Panc1 (cell line): ENCODE measurements around the gene RAB30. TPM values are rescaled to one million over a fixed set of nuclear protein-coding genes. Genes with fewer than 3 reads are reported as not detected.

Source experiments
- ATAC-seq: fragments of 200-7000 bp; cut with Tn5 transposase; 2 replicates; pipeline ENCODE4 v1.9.1; 2020; ENCODE audit warnings: mild to moderate bottlenecking, moderate library complexity
- BruUV-seq: library from RNA; stranded (reverse); fragments of 400-500 nt; replicated peaks from 2 replicates; lab custom pipeline; 2021; lab: Mats Ljungman, UMichigan
- CTCF ChIA-PET: fragments of 300-600 bp; sonication (Branson Sonifier 250); formaldehyde crosslinking; loops from one replicate; lab custom pipeline; 2022; ENCODE audit warnings: antibody characterized with exemption; lab: Charles Lee
- POLR2A ChIA-PET: fragments of 300-600 bp; sonication (Branson Sonifier 250); formaldehyde crosslinking; loops from one replicate; lab custom pipeline; 2022; ENCODE audit warnings: antibody characterized with exemption; lab: Charles Lee
- DNase-seq: peaks from one replicate; pipeline ENCODE4 v3.0.0-alpha.2; 2010; ENCODE audit warnings: low read depth, low spot score
- H3K27ac ChIP-seq: 2 replicates; pipeline ENCODE4 v1.5.1; 2011; ENCODE audit warnings: mild to moderate bottlenecking, low read length, inconsistent platforms
- H3K27me3 ChIP-seq: fragments of 200-500 bp; sonication (Bioruptor generic); 2 replicates; pipeline ENCODE4 v1.6.0; 2014; ENCODE audit warnings: low read length, inconsistent platforms; ENCODE audit not compliant: control insufficient read depth, insufficient read depth
- H3K36me3 ChIP-seq: fragments of 200-500 bp; sonication (Bioruptor generic); 2 replicates; pipeline ENCODE4 v1.5.1; 2014; ENCODE audit warnings: inconsistent platforms, mild to moderate bottlenecking, low read length, moderate library complexity; ENCODE audit not compliant: control insufficient read depth, insufficient read depth
- H3K4me1 ChIP-seq: 2 replicates; pipeline ENCODE4 v1.5.1; 2011; ENCODE audit warnings: inconsistent platforms, mild to moderate bottlenecking, low read length, moderate library complexity; ENCODE audit not compliant: control insufficient read depth, insufficient read depth
- H3K4me3 ChIP-seq, 2 experiments: 2 replicates each; pipeline ENCODE4 v1.5.1; 2011 to 2012; ENCODE audit warnings: low read depth in 2 of 2, low read length in 2 of 2, mild to moderate bottlenecking in 2 of 2, inconsistent platforms in 1 of 2, moderate library complexity in 1 of 2
- H3K9me3 ChIP-seq: fragments of 200-500 bp; sonication (Bioruptor generic); 2 replicates; pipeline ENCODE4 v1.5.1; 2014; ENCODE audit warnings: low read depth, mild to moderate bottlenecking, inconsistent platforms, low read length, moderate library complexity; ENCODE audit not compliant: control insufficient read depth, insufficient read depth
- in situ Hi-C: cut with HindIII; loops from 2 replicates; pipeline ENCODE4 v1.10.0; 2016; ENCODE audit warnings: low sequenced_read_pairs, low pct_unique_long_range_greater_than_20kb
- intact Hi-C: fragments of 100-400 bp; cut with micrococcal nuclease; formaldehyde crosslinking; loops from one replicate; pipeline ENCODE4 v1.10.0; 2022; ENCODE audit not compliant: unreplicated experiment
- total RNA-seq: library from RNA; stranded (reverse); gene quantifications from one replicate; pipeline ENCODE4 v1.2.1, GENCODE V29; 2021; ENCODE audit not compliant: unreplicated experiment
- TF ChIP-seq, protein P1 (sequence below): fragments of 450-650 bp; IDR thresholded peaks from 2 replicates; pipeline ENCODE4 v1.5.1; 2017; ENCODE audit warnings: mild to moderate bottlenecking
- TF ChIP-seq, protein P2 (sequence below), 2 experiments: IDR thresholded peaks; 2 replicates each; pipeline ENCODE4 v1.6.1; 2011 to 2012; ENCODE audit warnings: low read depth in 2 of 2, control low read depth in 1 of 2, low read length in 1 of 2, mild to moderate bottlenecking in 1 of 2, moderate library complexity in 1 of 2; ENCODE audit not compliant: insufficient read depth in 1 of 2

RAB30 gene
- total RNA-seq, 1 experiment from 2014 or later = 19.0 TPM

DNA sequence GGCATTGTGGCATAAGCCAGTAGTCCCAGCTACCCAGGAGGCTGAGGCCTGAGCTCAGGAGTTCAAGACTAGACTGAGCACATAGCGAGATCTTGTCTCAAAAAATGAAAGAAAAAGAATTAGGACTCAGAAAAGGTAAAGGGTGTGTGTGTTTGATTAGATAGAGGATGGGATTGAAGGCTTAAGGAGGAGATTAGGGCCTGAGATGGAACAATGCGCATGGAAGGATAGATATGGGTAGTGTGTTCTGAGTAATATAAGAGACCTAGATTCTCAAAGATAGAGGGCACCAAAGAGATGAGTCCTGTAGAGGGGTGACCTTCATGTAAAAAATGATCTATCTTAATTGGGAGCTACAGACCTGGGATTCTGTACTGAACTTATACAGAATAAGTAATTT, 17.3 kb upstream of the RAB30 start:
- H3K27ac ChIP-seq = no peak overlapping the region
- no peak for DNase-seq
- no peak overlapping the region for H3K4me3 ChIP-seq
- TF ChIP-seq, protein P1, sequence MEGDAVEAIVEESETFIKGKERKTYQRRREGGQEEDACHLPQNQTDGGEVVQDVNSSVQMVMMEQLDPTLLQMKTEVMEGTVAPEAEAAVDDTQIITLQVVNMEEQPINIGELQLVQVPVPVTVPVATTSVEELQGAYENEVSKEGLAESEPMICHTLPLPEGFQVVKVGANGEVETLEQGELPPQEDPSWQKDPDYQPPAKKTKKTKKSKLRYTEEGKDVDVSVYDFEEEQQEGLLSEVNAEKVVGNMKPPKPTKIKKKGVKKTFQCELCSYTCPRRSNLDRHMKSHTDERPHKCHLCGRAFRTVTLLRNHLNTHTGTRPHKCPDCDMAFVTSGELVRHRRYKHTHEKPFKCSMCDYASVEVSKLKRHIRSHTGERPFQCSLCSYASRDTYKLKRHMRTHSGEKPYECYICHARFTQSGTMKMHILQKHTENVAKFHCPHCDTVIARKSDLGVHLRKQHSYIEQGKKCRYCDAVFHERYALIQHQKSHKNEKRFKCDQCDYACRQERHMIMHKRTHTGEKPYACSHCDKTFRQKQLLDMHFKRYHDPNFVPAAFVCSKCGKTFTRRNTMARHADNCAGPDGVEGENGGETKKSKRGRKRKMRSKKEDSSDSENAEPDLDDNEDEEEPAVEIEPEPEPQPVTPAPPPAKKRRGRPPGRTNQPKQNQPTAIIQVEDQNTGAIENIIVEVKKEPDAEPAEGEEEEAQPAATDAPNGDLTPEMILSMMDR = peak; percentile 33; the same call in 1 of the 2 replicates
- TF ChIP-seq, protein P2, sequence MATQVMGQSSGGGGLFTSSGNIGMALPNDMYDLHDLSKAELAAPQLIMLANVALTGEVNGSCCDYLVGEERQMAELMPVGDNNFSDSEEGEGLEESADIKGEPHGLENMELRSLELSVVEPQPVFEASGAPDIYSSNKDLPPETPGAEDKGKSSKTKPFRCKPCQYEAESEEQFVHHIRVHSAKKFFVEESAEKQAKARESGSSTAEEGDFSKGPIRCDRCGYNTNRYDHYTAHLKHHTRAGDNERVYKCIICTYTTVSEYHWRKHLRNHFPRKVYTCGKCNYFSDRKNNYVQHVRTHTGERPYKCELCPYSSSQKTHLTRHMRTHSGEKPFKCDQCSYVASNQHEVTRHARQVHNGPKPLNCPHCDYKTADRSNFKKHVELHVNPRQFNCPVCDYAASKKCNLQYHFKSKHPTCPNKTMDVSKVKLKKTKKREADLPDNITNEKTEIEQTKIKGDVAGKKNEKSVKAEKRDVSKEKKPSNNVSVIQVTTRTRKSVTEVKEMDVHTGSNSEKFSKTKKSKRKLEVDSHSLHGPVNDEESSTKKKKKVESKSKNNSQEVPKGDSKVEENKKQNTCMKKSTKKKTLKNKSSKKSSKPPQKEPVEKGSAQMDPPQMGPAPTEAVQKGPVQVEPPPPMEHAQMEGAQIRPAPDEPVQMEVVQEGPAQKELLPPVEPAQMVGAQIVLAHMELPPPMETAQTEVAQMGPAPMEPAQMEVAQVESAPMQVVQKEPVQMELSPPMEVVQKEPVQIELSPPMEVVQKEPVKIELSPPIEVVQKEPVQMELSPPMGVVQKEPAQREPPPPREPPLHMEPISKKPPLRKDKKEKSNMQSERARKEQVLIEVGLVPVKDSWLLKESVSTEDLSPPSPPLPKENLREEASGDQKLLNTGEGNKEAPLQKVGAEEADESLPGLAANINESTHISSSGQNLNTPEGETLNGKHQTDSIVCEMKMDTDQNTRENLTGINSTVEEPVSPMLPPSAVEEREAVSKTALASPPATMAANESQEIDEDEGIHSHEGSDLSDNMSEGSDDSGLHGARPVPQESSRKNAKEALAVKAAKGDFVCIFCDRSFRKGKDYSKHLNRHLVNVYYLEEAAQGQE (IDR thresholded peaks at IDR 0.05; ENCODE audit: insufficient read depth in 1 of 2, low read depth in 2 of 2, low read length in 1 of 2) = no peak
- POLR2A ChIA-PET = interaction anchor here (0.7 kb wide), 1 partner anchor 157 kb away, joined by 3 read pairs; no protein-coding TSS in a partner anchor
- H3K36me3 ChIP-seq = no peaks in the 10 kb centered on the region
- CTCF ChIA-PET = no interaction called here
- intact Hi-C loops = loop anchor here (5.0 to 10.0 kb wide), 2 partner anchors 68 to 156 kb away; partner anchors contain the start of gene PCF11
- in situ Hi-C loops = no loop called here
- no peak for ATAC-seq
- H3K27me3 ChIP-seq = no peaks in the 10 kb centered on the region
- no peaks in the 10 kb centered on the region for H3K9me3 ChIP-seq
- BruUV-seq = no TSS peak
- H3K4me1 ChIP-seq = peaks cover 11% of the 10 kb centered on the region

DNA sequence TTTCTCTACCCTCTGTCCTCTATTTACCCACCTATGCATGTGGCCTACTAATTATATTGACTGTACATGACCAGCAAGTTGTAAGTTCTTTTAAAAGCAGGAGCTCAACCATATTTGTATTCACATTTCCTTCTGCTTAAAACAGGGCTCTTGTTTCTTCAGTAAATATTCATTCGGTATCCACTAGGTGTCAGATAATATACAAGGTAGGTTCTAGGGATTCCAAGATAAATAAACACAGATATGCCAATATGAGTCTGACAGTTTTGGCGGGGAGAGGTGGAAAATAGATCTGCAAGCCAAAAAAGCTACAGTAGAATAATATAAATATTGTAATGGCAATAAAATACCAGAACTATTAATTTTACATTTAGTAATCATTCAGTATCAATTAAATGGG, 15.3 kb upstream of the RAB30 start:
- no TSS peak for BruUV-seq
- intact Hi-C loops (loop anchor here (5.0 to 10.0 kb wide), 2 partner anchors 70 to 158 kb away; partner anchors contain the start of gene PCF11), in situ Hi-C loops (no loop called here)
- peaks cover 5% of the 10 kb centered on the region; the same call in 1 of the 2 replicates for H3K4me1 ChIP-seq
- H3K9me3 ChIP-seq = no peaks in the 10 kb centered on the region
- H3K27me3 ChIP-seq = no peaks in the 10 kb centered on the region
- POLR2A ChIA-PET = interaction anchor here (1.1 kb wide), 1 partner anchor 69 kb away, joined by 3 read pairs; no protein-coding TSS in a partner anchor
- no peak overlapping the region for H3K4me3 ChIP-seq
- no peak overlapping the region for H3K27ac ChIP-seq
- DNase-seq (no peak), ATAC-seq (peak; percentile 57)
- CTCF ChIA-PET = no interaction called here
- TF ChIP-seq, protein P1 = peak; percentile 54; the same call in 1 of the 2 replicates
- TF ChIP-seq, protein P2 (IDR thresholded peaks at IDR 0.05; ENCODE audit: insufficient read depth in 1 of 2, low read depth in 2 of 2, low read length in 1 of 2) = no peak
- H3K36me3 ChIP-seq = no peaks in the 10 kb centered on the region
